ENCODE results near the gene MRPL55. TPM values are rescaled to one million over a fixed set of nuclear protein-coding genes. Genes with fewer than 3 reads are reported as not detected.

MRPL55 gene
- polyA plus RNA-seq, 1 donor (not counting 4 experiments of a cell fraction or from before 2014, with no cell fraction given): 28.4 TPM

DNA sequence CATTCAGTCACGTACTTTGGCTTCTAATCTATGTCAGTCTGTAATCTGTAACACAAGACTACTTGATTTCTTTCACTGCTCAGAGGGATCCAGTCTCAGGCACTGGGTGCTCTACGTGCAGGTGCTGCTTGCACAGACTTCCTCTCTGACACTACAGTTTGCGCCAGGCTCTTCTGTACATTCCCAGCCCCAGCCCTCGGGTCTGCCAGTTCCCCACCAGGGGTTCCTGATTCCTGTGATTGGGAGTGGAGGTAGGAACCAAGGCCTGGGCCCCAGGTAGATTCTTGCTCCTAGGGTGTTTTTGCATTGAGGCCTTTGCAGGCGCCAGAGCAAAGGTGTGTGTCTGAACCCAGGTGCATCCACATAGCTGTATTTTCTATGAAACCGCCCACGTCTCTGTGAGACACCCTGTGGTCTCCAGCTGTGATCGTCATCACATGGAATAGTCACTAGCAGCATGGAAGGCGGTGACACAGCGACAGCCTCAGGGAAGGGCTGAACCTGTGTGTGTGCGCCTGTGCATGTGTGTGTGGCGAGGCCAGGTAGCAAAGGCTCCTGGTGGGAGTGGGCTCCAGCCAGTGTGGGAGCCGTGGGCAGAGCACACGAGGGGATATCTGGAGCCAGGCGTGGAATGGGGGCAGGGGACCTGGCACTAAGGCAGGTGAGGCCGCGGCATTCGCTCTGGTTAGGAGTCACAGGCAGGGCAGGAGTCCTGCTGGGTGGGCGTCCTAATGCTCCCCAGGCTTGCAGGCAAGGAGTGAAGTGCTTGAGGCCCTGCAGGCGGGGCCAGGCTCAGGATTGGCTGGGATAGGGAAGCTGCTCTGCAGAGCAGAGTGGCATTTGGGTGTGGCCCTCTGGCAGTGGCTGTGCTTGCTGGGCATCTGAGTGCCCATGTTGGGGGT, 45.8 kb upstream of the MRPL55 start:
- Histone ChIP-seq H3K27ac (ENCODE audit: control insufficient read depth, insufficient read depth, low read length) (no peak overlapping the region), H3K9ac (ENCODE audit: control insufficient read depth, extremely low read depth, insufficient read depth, low read length) (peak overlapping the region; percentile 2), H4K20me1 (ENCODE audit: control insufficient read depth, extremely low read depth, insufficient read depth, low read length) (no peaks in the 10 kb centered on the region), H2AFZ (ENCODE audit: control insufficient read depth, low read length) (no peak overlapping the region), H3K36me3 (ENCODE audit: control insufficient read depth in 2 of 2, extremely low read depth in 1 of 2, insufficient read depth in 2 of 2, low read length in 2 of 2) (peaks cover under 1 to 2% of the 10 kb centered on the region in 2 experiments), H3K4me1 (ENCODE audit: control insufficient read depth, extremely low read depth, insufficient read depth, low read length) (peaks cover 29% of the 10 kb centered on the region), H3K27me3 (ENCODE audit: control insufficient read depth, extremely low read depth, insufficient read depth, low read length) (no peaks in the 10 kb centered on the region), H3K9me1 (ENCODE audit: control insufficient read depth, extremely low read depth, insufficient read depth, low read length) (no peaks in the 10 kb centered on the region), H3K4me3 (ENCODE audit: control insufficient read depth in 2 of 3, extremely low read depth in 1 of 3, insufficient read depth in 2 of 3, low read depth in 1 of 3, low read length in 3 of 3) (no peak overlapping the region), H3K4me2 (ENCODE audit: control insufficient read depth, extremely low read depth, insufficient read depth, low read depth, low read length) (no peak overlapping the region), H3K79me2 (ENCODE audit: control insufficient read depth, insufficient read depth, low read length) (no peaks in the 10 kb centered on the region), H3K9me3 (ENCODE audit: control insufficient read depth, low read depth, low read length) (no peaks in the 10 kb centered on the region)
- DNase-seq (ENCODE audit: low read depth, low spot score) (peak; percentile 80), FAIRE-seq (peak; percentile 77)
- dilution Hi-C loops (cut with MboI; ENCODE audit: extremely low pct_ligation_motif_present, low sequenced_read_pairs): no loop called here
- TF ChIP-seq, protein P1, sequence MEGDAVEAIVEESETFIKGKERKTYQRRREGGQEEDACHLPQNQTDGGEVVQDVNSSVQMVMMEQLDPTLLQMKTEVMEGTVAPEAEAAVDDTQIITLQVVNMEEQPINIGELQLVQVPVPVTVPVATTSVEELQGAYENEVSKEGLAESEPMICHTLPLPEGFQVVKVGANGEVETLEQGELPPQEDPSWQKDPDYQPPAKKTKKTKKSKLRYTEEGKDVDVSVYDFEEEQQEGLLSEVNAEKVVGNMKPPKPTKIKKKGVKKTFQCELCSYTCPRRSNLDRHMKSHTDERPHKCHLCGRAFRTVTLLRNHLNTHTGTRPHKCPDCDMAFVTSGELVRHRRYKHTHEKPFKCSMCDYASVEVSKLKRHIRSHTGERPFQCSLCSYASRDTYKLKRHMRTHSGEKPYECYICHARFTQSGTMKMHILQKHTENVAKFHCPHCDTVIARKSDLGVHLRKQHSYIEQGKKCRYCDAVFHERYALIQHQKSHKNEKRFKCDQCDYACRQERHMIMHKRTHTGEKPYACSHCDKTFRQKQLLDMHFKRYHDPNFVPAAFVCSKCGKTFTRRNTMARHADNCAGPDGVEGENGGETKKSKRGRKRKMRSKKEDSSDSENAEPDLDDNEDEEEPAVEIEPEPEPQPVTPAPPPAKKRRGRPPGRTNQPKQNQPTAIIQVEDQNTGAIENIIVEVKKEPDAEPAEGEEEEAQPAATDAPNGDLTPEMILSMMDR (optimal IDR thresholded peaks at IDR 0.05 in 1 of 3, IDR thresholded peaks at IDR 0.05 in 1 of 3, conservative IDR thresholded peaks at IDR 0.05 in 1 of 3; ENCODE audit: extremely low read depth in 1 of 3, insufficient read depth in 2 of 3, low read length in 3 of 3): no peak
- no peak for TF ChIP-seq EZH2 (IDR thresholded peaks at IDR 0.05; ENCODE audit: low read length)

- Histone ChIP-seq H3K4me2 (ENCODE audit: control insufficient read depth, extremely low read depth, insufficient read depth, low read depth, low read length) (no peak overlapping the region), H3K9me1 (ENCODE audit: control insufficient read depth, extremely low read depth, insufficient read depth, low read length) (no peaks in the 10 kb centered on the region), H3K9me3 (ENCODE audit: control insufficient read depth, low read depth, low read length) (no peaks in the 10 kb centered on the region), H4K20me1 (ENCODE audit: control insufficient read depth, extremely low read depth, insufficient read depth, low read length) (no peaks in the 10 kb centered on the region), H3K27me3 (ENCODE audit: control insufficient read depth, extremely low read depth, insufficient read depth, low read length) (no peaks in the 10 kb centered on the region), H3K9ac (ENCODE audit: control insufficient read depth, extremely low read depth, insufficient read depth, low read length) (peak overlapping the region; percentile 2), H3K4me1 (ENCODE audit: control insufficient read depth, extremely low read depth, insufficient read depth, low read length) (peaks cover 34% of the 10 kb centered on the region), H3K4me3 (ENCODE audit: control insufficient read depth in 2 of 3, extremely low read depth in 1 of 3, insufficient read depth in 2 of 3, low read depth in 1 of 3, low read length in 3 of 3) (no peak overlapping the region), H3K27ac (ENCODE audit: control insufficient read depth, insufficient read depth, low read length) (no peak overlapping the region), H2AFZ (ENCODE audit: control insufficient read depth, low read length) (no peak overlapping the region), H3K36me3 (ENCODE audit: control insufficient read depth in 2 of 2, extremely low read depth in 1 of 2, insufficient read depth in 2 of 2, low read length in 2 of 2) (peaks cover 2 to 5% of the 10 kb centered on the region in 2 experiments), H3K79me2 (ENCODE audit: control insufficient read depth, insufficient read depth, low read length) (no peaks in the 10 kb centered on the region)
- DNase-seq (ENCODE audit: low read depth, low spot score): no peak
- no peak for FAIRE-seq
- dilution Hi-C loops (cut with MboI; ENCODE audit: extremely low pct_ligation_motif_present, low sequenced_read_pairs): no loop called here
- TF ChIP-seq, protein P1 (optimal IDR thresholded peaks at IDR 0.05 in 1 of 3, IDR thresholded peaks at IDR 0.05 in 1 of 3, conservative IDR thresholded peaks at IDR 0.05 in 1 of 3; ENCODE audit: extremely low read depth in 1 of 3, insufficient read depth in 2 of 3, low read length in 3 of 3): no peak
- TF ChIP-seq EZH2 (IDR thresholded peaks at IDR 0.05; ENCODE audit: low read length): no peak
These were observed 45.0 kb upstream of the MRPL55 start for GRCh38 chr1:228154021-228154669.

All from keratinocyte (primary cell).